K562 (cell line): ENCODE results near the gene GLP2R. TPM values are rescaled to one million over a fixed set of nuclear protein-coding genes. Genes with fewer than 3 reads are reported as not detected.

ENCODE experiments used
- ATAC-seq: fragments of 200-7000 bp; cut with Tn5 transposase; 3 replicates; pipeline ENCODE4 v1.9.1; 2020; ENCODE audit warnings: moderate library complexity
- BruUV-seq: library from RNA; stranded (reverse); fragments of 400-500 nt; replicated peaks from 2 replicates; lab custom pipeline; 2021; lab: Mats Ljungman, UMichigan
- CTCF ChIA-PET: fragments of 300-600 bp; formaldehyde crosslinking; extraction: SDS; loops from one replicate; lab custom pipeline; 2021; ENCODE audit warnings: low intra/inter-chr PET ratio; lab: Yijun Ruan, JAX
- POLR2A ChIA-PET: fragments of 300-600, 350-650 bp; sonication (Branson Sonifier 250); formaldehyde crosslinking; extraction: SDS; loops from one replicate; lab custom pipeline; 2021; ENCODE audit warnings: antibody characterized with exemption, inconsistent platforms; lab: Yijun Ruan, JAX
- DNase-seq, 4 experiments: peaks; one replicate each; pipeline versions ENCODE4 v3.0.0 to v3.0.0-alpha.2; 2011 to 2018; ENCODE audit warnings: low spot score in 3 of 4, mixed read lengths in 3 of 4; ENCODE audit errors: extremely low read depth in 1 of 4
- FAIRE-seq: peaks from 2 replicates; lab custom pipeline; 2011; peaks lifted over from hg19 to GRCh38; lab: Jason Lieb, UNC
- H2AFZ ChIP-seq: 2 replicates; pipeline ENCODE4 v1.6.0; 2011; ENCODE audit warnings: low read depth, low read length, control low read depth, inconsistent platforms
- H3K27ac ChIP-seq: fragments of 200-600 bp; 3 replicates; pipeline ENCODE4 v1.8.0; 2011; ENCODE audit warnings: low read depth, mild to moderate bottlenecking, control low read depth, inconsistent platforms, low read length, moderate library complexity, mixed read lengths; ENCODE audit errors: extremely low read depth
- H3K27me3 ChIP-seq, 2 experiments: fragments of 300-600 bp in 1 of 2; 2 replicates in 1 of 2; 3 replicates in 1 of 2; pipeline versions ENCODE4 v1.6.0 to v1.8.0; 2011; ENCODE audit warnings: inconsistent platforms in 2 of 2, low read length in 2 of 2, mild to moderate bottlenecking in 1 of 2, mixed read lengths in 1 of 2, moderate library complexity in 1 of 2; ENCODE audit not compliant: control insufficient read depth in 2 of 2, insufficient read depth in 2 of 2
- H3K36me3 ChIP-seq: fragments of 300-600 bp; 3 replicates; pipeline ENCODE4 v1.8.0; 2011; ENCODE audit warnings: mild to moderate bottlenecking, low read length, inconsistent platforms; ENCODE audit not compliant: control insufficient read depth, insufficient read depth
- H3K4me1 ChIP-seq, 2 experiments: fragments of 200-600 bp in 1 of 2; replicated peaks in 1 of 2; 2 replicates in 1 of 2; 3 replicates in 1 of 2; pipeline versions ENCODE4 v1.5.1 to v1.8.0; 2011; ENCODE audit warnings: inconsistent platforms in 2 of 2, low read length in 2 of 2, mild to moderate bottlenecking in 1 of 2, mixed read lengths in 1 of 2, moderate library complexity in 1 of 2; ENCODE audit not compliant: control insufficient read depth in 2 of 2, insufficient read depth in 2 of 2
- H3K4me2 ChIP-seq: 2 replicates; pipeline ENCODE4 v1.6.1; 2011; ENCODE audit warnings: low read length, control low read depth, inconsistent platforms, mixed read lengths; ENCODE audit not compliant: insufficient read depth
- H3K4me3 ChIP-seq: fragments of 200-600 bp; sonication (generic), shearing (Covaris generic); 2 replicates; pipeline ENCODE4 v1.5.1; 2016; ENCODE audit warnings: control low read depth, inconsistent platforms
- H3K79me2 ChIP-seq: fragments of 200-600 bp; 3 replicates; pipeline ENCODE4 v1.8.0; 2011; ENCODE audit warnings: low read length, inconsistent platforms; ENCODE audit not compliant: control insufficient read depth, insufficient read depth
- H3K9ac ChIP-seq, 2 experiments: 2 replicates each; pipeline versions ENCODE4 v1.6.0 to v1.6.1; 2011; ENCODE audit warnings: low read depth in 2 of 2, low read length in 2 of 2, control low read depth in 1 of 2, inconsistent platforms in 1 of 2, mild to moderate bottlenecking in 1 of 2, mixed read lengths in 1 of 2; ENCODE audit not compliant: insufficient read depth in 1 of 2
- H3K9me1 ChIP-seq: one replicate; pipeline ENCODE4 v1.6.0; 2011; ENCODE audit warnings: inconsistent platforms, mild to moderate bottlenecking, low read length, moderate library complexity; ENCODE audit not compliant: control insufficient read depth, insufficient read depth
- H3K9me3 ChIP-seq: replicated peaks from 2 replicates; pipeline ENCODE4 v1.5.1; 2011; ENCODE audit warnings: low read depth, low read length, inconsistent platforms; ENCODE audit not compliant: control insufficient read depth, insufficient read depth
- H4K20me1 ChIP-seq: replicated peaks from 2 replicates; pipeline ENCODE4 v1.6.1; 2011; ENCODE audit warnings: low read length, inconsistent platforms, mixed read lengths; ENCODE audit not compliant: control insufficient read depth, insufficient read depth
- ATF3 ChIP-seq, 2 experiments: fragments of 450-650 bp in 1 of 2; sonication (generic) in 1 of 2; formaldehyde crosslinking in 1 of 2; IDR thresholded peaks in 1 of 2; conservative IDR thresholded peaks in 1 of 2; 2 replicates each; pipeline versions ENCODE4 v1.6.1 to v1.8.1; 2016 to 2023; ENCODE audit warnings: mild to moderate bottlenecking in 2 of 2, moderate library complexity in 2 of 2, inconsistent platforms in 1 of 2, missing genetic modification reagents in 1 of 2
- CREB3 ChIP-seq: fragments of 450-650 bp; conservative IDR thresholded peaks from 2 replicates; pipeline ENCODE4 v1.6.1; 2016; ENCODE audit warnings: missing genetic modification characterization, low read depth, mild to moderate bottlenecking, missing compliant biosample characterization, moderate library complexity
- CSDE1 ChIP-seq, 2 experiments: fragments of 450-650 bp; IDR thresholded peaks; 2 replicates each; pipeline ENCODE4 v1.6.1; 2016; ENCODE audit warnings: mild to moderate bottlenecking in 1 of 2
- ELF2 ChIP-seq: fragments of 250-450 bp; sonication (Bioruptor Pico); IDR thresholded peaks from 2 replicates; pipeline ENCODE4 v1.5.0; 2021; ENCODE audit warnings: mild to moderate bottlenecking
- FOXK1 ChIP-seq: sonication (generic); formaldehyde crosslinking; IDR thresholded peaks from 2 replicates; pipeline ENCODE4 v1.8.0; 2022; ENCODE audit warnings: missing genetic modification reagents, mild to moderate bottlenecking, borderline replicate concordance
- FOXP1 ChIP-seq: sonication (generic); formaldehyde crosslinking; IDR thresholded peaks from 2 replicates; pipeline ENCODE4 v1.8.0; 2022; ENCODE audit warnings: mild to moderate bottlenecking, missing genetic modification reagents
- GABPB2 ChIP-seq: fragments of 250-450 bp; sonication (Bioruptor Pico); conservative IDR thresholded peaks from 2 replicates; pipeline ENCODE4 v1.5.1; 2021; ENCODE audit warnings: mild to moderate bottlenecking
- GATAD2A ChIP-seq: fragments of 450-650 bp; IDR thresholded peaks from 2 replicates; pipeline ENCODE4 v1.6.1; 2017
- HEY1 ChIP-seq: fragments of 250-450 bp; sonication (Bioruptor Pico); IDR thresholded peaks from 2 replicates; pipeline ENCODE4 v1.5.0; 2020; ENCODE audit warnings: mild to moderate bottlenecking, moderate library complexity, borderline replicate concordance
- KDM4B ChIP-seq, 2 experiments: fragments of 450-650 bp in 1 of 2; sonication (generic) in 1 of 2; IDR thresholded peaks; 2 replicates each; pipeline ENCODE4 v1.6.1; 2016 to 2017; ENCODE audit warnings: borderline replicate concordance in 2 of 2, antibody characterized with exemption in 1 of 2, low read depth in 1 of 2, mild to moderate bottlenecking in 1 of 2
- MBD2 ChIP-seq: sonication (generic); IDR thresholded peaks from 2 replicates; pipeline ENCODE4 v1.6.1; 2016; ENCODE audit warnings: low read depth, borderline replicate concordance
- PHF21A ChIP-seq: fragments of 450-650 bp; IDR thresholded peaks from 2 replicates; pipeline ENCODE4 v1.6.1; 2017; ENCODE audit warnings: low read depth, borderline replicate concordance
- RBM25 ChIP-seq: fragments of 200-400 bp; formaldehyde crosslinking; IDR thresholded peaks from 2 replicates; pipeline ENCODE4 v1.6.1; 2018; ENCODE audit warnings: low read length, low read depth, moderate library complexity; ENCODE audit not compliant: severe bottlenecking
- SRSF9 ChIP-seq: fragments of 200-400 bp; formaldehyde crosslinking; IDR thresholded peaks from 2 replicates; pipeline ENCODE4 v1.6.1; 2017; ENCODE audit warnings: low read depth, low read length, borderline replicate concordance
- ZBTB9 ChIP-seq: fragments of 450-650 bp; formaldehyde crosslinking; IDR thresholded peaks from 2 replicates; pipeline ENCODE4 v1.4.0; 2020; ENCODE audit warnings: mild to moderate bottlenecking, moderate library complexity
- ZFPM2 ChIP-seq: fragments of 250-450 bp; sonication (Bioruptor Pico); IDR thresholded peaks from 2 replicates; pipeline ENCODE4 v1.5.1; 2022; ENCODE audit warnings: mild to moderate bottlenecking
- ZNF280B ChIP-seq: fragments of 250-450 bp; sonication (Bioruptor Pico); IDR thresholded peaks from 2 replicates; pipeline ENCODE4 v1.5.1; 2021; ENCODE audit warnings: mild to moderate bottlenecking
- ZNF76 ChIP-seq: fragments of 250-450 bp; sonication (Bioruptor Pico); IDR thresholded peaks from 2 replicates; pipeline ENCODE4 v1.4.0; 2020; ENCODE audit warnings: mild to moderate bottlenecking, moderate library complexity, borderline replicate concordance
- WGBS: fragments of 100-300 bp; shearing (Covaris generic); methylation state at CpG from one replicate; pipeline ENCODE4 v1.1.6; 2016; ENCODE audit warnings: low coverage, mixed read lengths; ENCODE audit not compliant: insufficient coverage; ENCODE audit errors: missing lambda C conversion rate; 5-methylcytosine and 5-hydroxymethylcytosine counted together
- in situ Hi-C: fragments of 300-500 bp; cut with MboI; formaldehyde crosslinking; loops from 4 replicates; pipeline ENCODE4 v1.15.0; 2018; ENCODE audit warnings: inconsistent platforms, mixed read lengths
- intact Hi-C: fragments of 100-400 bp; cut with micrococcal nuclease; formaldehyde crosslinking; loops from 2 replicates; pipeline ENCODE4 v1.14.2; 2022
- polyA plus RNA-seq, 8 experiments: library from polyadenylated mRNA; depleted of rRNA in 4 of 8; stranded (reverse) in 5 of 8; unstranded in 3 of 8; fragments of >200 nt; fragmentation: Nextera tagmentation in 2 of 8; fragmentation: Illumina TruSeq in 1 of 8; extraction: Ambion mirVana in 2 of 8; extraction: Trizol in 1 of 8; gene quantifications; 2 replicates each; pipeline versions ENCODE4 v1.2.1 to v1.2.3, GENCODE V29; 2011 to 2014; ENCODE audit warnings: inconsistent platforms in 1 of 8, missing spikeins in 1 of 8
- total RNA-seq, 7 experiments: library from RNA; depleted of rRNA in 6 of 7; stranded (reverse); fragments of >200 nt in 6 of 7; fragmentation: Illumina TruSeq in 2 of 7; extraction: Trizol in 2 of 7; gene quantifications; 2 replicates each; pipeline versions ENCODE4 v1.2.1 to v1.2.3, GENCODE V29; 2011 to 2021; ENCODE audit warnings: low replicate concordance in 1 of 7

Gene GLP2R
- total and polyA plus RNA-seq, 9 of the 15 experiments (the other 6 are each of a cell fraction or from before 2014, with no cell fraction given): not detected

- DNase-seq (no peak), ATAC-seq (no peak), FAIRE-seq (no peak)
- Histone ChIP-seq H3K4me1 (no peaks in the 10 kb centered on the region), H3K79me2 (no peaks in the 10 kb centered on the region), H3K27me3 (no peaks in the 10 kb centered on the region), H3K9ac (no peak overlapping the region), H3K27ac (no peak overlapping the region), H3K9me1 (no peaks in the 10 kb centered on the region), H3K9me3 (no peaks in the 10 kb centered on the region), H2AFZ (no peak overlapping the region), H3K36me3 (no peaks in the 10 kb centered on the region), H3K4me2 (no peak overlapping the region), H3K4me3 (no peak overlapping the region), H4K20me1 (no peaks in the 10 kb centered on the region)
- BruUV-seq: no TSS peak
- intact Hi-C loops: no loop called here
- TF ChIP-seq GATAD2A (no peak), FOXP1 (CRISPR knock-in tag) (no peak), ZFPM2 (CRISPR knock-in tag) (no peak), SRSF9 (no peak), CSDE1 (IDR thresholded peaks at IDR 0.05) (no peak), ELF2 (no peak), MBD2 (no peak), ATF3 (IDR thresholded peaks at IDR 0.05) (no peak), ATF3 (CRISPR knock-in tag; conservative IDR thresholded peaks at IDR 0.05) (no peak), PHF21A (no peak), CREB3 (tag) (no peak), KDM4B (IDR thresholded peaks at IDR 0.05; ENCODE audit: borderline replicate concordance in 2 of 2, low read depth in 1 of 2) (no peak), RBM25 (no peak), GABPB2 (CRISPR knock-in tag) (no peak), FOXK1 (no peak), ZBTB9 (CRISPR knock-in tag) (no peak), ZNF76 (CRISPR knock-in tag) (no peak), HEY1 (CRISPR knock-in tag) (no peak), ZNF280B (CRISPR knock-in tag) (no peak)
- ChIA-PET CTCF (no interaction called here), POLR2A (no interaction called here)
- in situ Hi-C loops: no loop called here
- 0% methylated on average over 2 of the region's 5 CpGs for WGBS
Observed at GRCh38 chr17:9886141-9886930, 60.6 kb downstream of the GLP2R start.
